ENCODE measurements around the gene TEDDM1.

GRCh38 chr1:182430263-182431068 is 30.0 kb upstream of the TEDDM1 start:
- TF ChIP-seq CTCF (IDR thresholded peaks at IDR 0.05) (no peak), POLR2AphosphoS5 (IDR thresholded peaks at IDR 0.05) (no peak)
